ENCODE measurements around the gene SLC25A28.
"Not testable (repeated sequence)": the region's sequence is repeated elsewhere in the genome, so short reads cannot be mapped to it uniquely, and the experiment has no call there.

Gene SLC25A28

GRCh38 chr10:99628923-99629624, 8.8 kb upstream of the SLC25A28 start:
- TF ChIP-seq ZNF350 (tag by site-specific recombination; IDR thresholded peaks at IDR 0.05) = no peak
- no peak for TF ChIP-seq ZNF513 (tag by site-specific recombination; IDR thresholded peaks at IDR 0.05)
- no peak for TF ChIP-seq ZNF214 (tag by site-specific recombination; IDR thresholded peaks at IDR 0.05; ENCODE audit: borderline replicate concordance)
- TF ChIP-seq ZNF704 (tag by site-specific recombination; IDR thresholded peaks at IDR 0.05) = no peak
- peak; percentile 56; the same call in 1 of the 2 replicates for TF ChIP-seq ZNF140 (tag by site-specific recombination; IDR thresholded peaks at IDR 0.05)
- no peak for TF ChIP-seq ZNF777 (tag by site-specific recombination; IDR thresholded peaks at IDR 0.05; ENCODE audit: borderline replicate concordance)
- no peak for TF ChIP-seq ZNF157 (tag by site-specific recombination; IDR thresholded peaks at IDR 0.05)
- TF ChIP-seq GLIS1 (tag by site-specific recombination; IDR thresholded peaks at IDR 0.05) = peak; percentile 91
- TF ChIP-seq GLI2 (tag by site-specific recombination; IDR thresholded peaks at IDR 0.05; ENCODE audit: borderline replicate concordance, low read depth) = no peak
- no peak for TF ChIP-seq ZBTB11 (tag by site-specific recombination; conservative IDR thresholded peaks at IDR 0.05; ENCODE audit: low read depth)
- TF ChIP-seq REPIN1 (tag by site-specific recombination; IDR thresholded peaks at IDR 0.05; ENCODE audit: low read depth) = no peak
- TF ChIP-seq ZNF580 (tag by site-specific recombination; IDR thresholded peaks at IDR 0.05) = no peak
- TF ChIP-seq ZNF791 (tag by site-specific recombination; IDR thresholded peaks at IDR 0.05) = no peak
- ChIA-PET CTCF (no interaction called here), POLR2A (no interaction called here)

GRCh38 chr10:99625124-99625523, 4.9 kb upstream of the SLC25A28 start:
- H3K4me1 ChIP-seq (ENCODE audit: control insufficient read depth, insufficient read depth, low read length); H3K27ac ChIP-seq (ENCODE audit: extremely low read depth, low read depth, low read length); H3K36me3 ChIP-seq (ENCODE audit: control insufficient read depth in 2 of 2, insufficient read depth in 1 of 2, low read length in 2 of 2); H3K4me3 ChIP-seq (ENCODE audit: low read depth, low read length); H3K9me3 ChIP-seq (ENCODE audit: control insufficient read depth, insufficient read depth, low read depth, low read length): not testable (repeated sequence)
- POLR2A ChIA-PET = interaction anchor here (1.1 kb wide), 1 partner anchor 34 kb away, joined by 3 read pairs; no protein-coding TSS in a partner anchor
- CTCF ChIA-PET = interaction anchor here (0.6 to 1.1 kb wide), 2 partner anchors 13 to 233 kb away, joined by 3 to 4 read pairs; no protein-coding TSS in a partner anchor

More at GRCh38 chr10:99628923-99629624, 8.8 kb upstream of the SLC25A28 start:
- 0 out of 2 replicates have a peak, but pooled peaks cover 2% of the 10 kb centered on the region for H3K4me1 ChIP-seq (ENCODE audit: control insufficient read depth, insufficient read depth, low read length)
- H3K36me3 ChIP-seq (ENCODE audit: control insufficient read depth in 2 of 2, insufficient read depth in 1 of 2, low read length in 2 of 2) = no peaks in the 10 kb centered on the region
- no peak overlapping the region for H3K27ac ChIP-seq (ENCODE audit: extremely low read depth, low read depth, low read length)
- no peak overlapping the region for H3K4me3 ChIP-seq (ENCODE audit: low read depth, low read length)
- H3K9me3 ChIP-seq (ENCODE audit: control insufficient read depth, insufficient read depth, low read depth, low read length) = no peaks in the 10 kb centered on the region

- TF ChIP-seq GFI1B (tag by site-specific recombination; IDR thresholded peaks at IDR 0.05) = no peak
- TF ChIP-seq ZNF366 (tag by site-specific recombination; conservative IDR thresholded peaks at IDR 0.05) = peak; percentile 98
- peak; percentile 56 for TF ChIP-seq PRDM1 (tag by site-specific recombination; IDR thresholded peaks at IDR 0.05)
- TF ChIP-seq ZNF624 (tag by site-specific recombination; IDR thresholded peaks at IDR 0.05) = 0 out of 2 replicates have a peak, but pooled peaks have one; percentile 22
- no peak for TF ChIP-seq ZNF747 (tag by site-specific recombination; IDR thresholded peaks at IDR 0.05)
- Histone ChIP-seq H3K9me3 (ENCODE audit: control insufficient read depth, insufficient read depth, low read depth, low read length) (no peaks in the 10 kb centered on the region), H3K4me3 (ENCODE audit: low read depth, low read length) (no peak overlapping the region), H3K27ac (ENCODE audit: extremely low read depth, low read depth, low read length) (no peak overlapping the region), H3K36me3 (ENCODE audit: control insufficient read depth in 2 of 2, insufficient read depth in 1 of 2, low read length in 2 of 2) (no peaks in the 10 kb centered on the region), H3K4me1 (ENCODE audit: control insufficient read depth, insufficient read depth, low read length) (no peaks in the 10 kb centered on the region)
- CTCF ChIA-PET = interaction anchor here (1.2 kb wide), 1 partner anchor 64 kb away, joined by 4 read pairs; no protein-coding TSS in a partner anchor
- POLR2A ChIA-PET = no interaction called here
Observed at GRCh38 chr10:99623919-99624318, 3.7 kb upstream of the SLC25A28 start.
